Measurements from ENCODE around the gene FCN1. TPM values are rescaled to one million over a fixed set of nuclear protein-coding genes. Genes with fewer than 3 reads are reported as not detected.

Gene FCN1
- total and polyA plus RNA-seq, 3 experiments from 2014 or later = 1.6 to 2.3 TPM; not detected in 1

- Mint-ChIP-seq H3K9me3 (no peaks in the 10 kb centered on the region), H3K27ac (no peak overlapping the region), H3K4me1 (no peaks in the 10 kb centered on the region), H3K4me3 (no peak overlapping the region), H3K36me3 (no peaks in the 10 kb centered on the region), H3K27me3 (peaks cover 0 to 6% of the 10 kb centered on the region in 2 donors)
- ChIA-PET CTCF (no interaction called here), POLR2A (no interaction called here)
- Histone ChIP-seq H3K36me3 (ENCODE audit: insufficient read depth, low read length) (no peaks in the 10 kb centered on the region), H3K9me3 (ENCODE audit: low read length) (no peaks in the 10 kb centered on the region), H3K27ac (ENCODE audit: low read depth, low read length) (no peak overlapping the region), H3K4me3 (ENCODE audit: low read length) (no peak overlapping the region), H3K27me3 (ENCODE audit: insufficient read depth, low read length, poor library complexity, severe bottlenecking) (no peaks in the 10 kb centered on the region), H3K4me1 (ENCODE audit: insufficient read depth, low read length) (no peaks in the 10 kb centered on the region)
- no peak for DNase-seq
These were observed 37.8 kb downstream of the FCN1 start for GRCh38 chr9:134879664-134880483.

GRCh38 chr9:134877541-134877940 lies 40.2 kb downstream of the FCN1 start:
- Histone ChIP-seq H3K4me3 (ENCODE audit: low read length) (no peak overlapping the region), H3K27ac (ENCODE audit: low read depth, low read length) (no peak overlapping the region), H3K27me3 (ENCODE audit: insufficient read depth, low read length, poor library complexity, severe bottlenecking) (no peaks in the 10 kb centered on the region), H3K9me3 (ENCODE audit: low read length) (no peaks in the 10 kb centered on the region), H3K36me3 (ENCODE audit: insufficient read depth, low read length) (no peaks in the 10 kb centered on the region), H3K4me1 (ENCODE audit: insufficient read depth, low read length) (no peaks in the 10 kb centered on the region)
- Mint-ChIP-seq H3K27me3 (peaks cover 0 to 6% of the 10 kb centered on the region in 2 donors), H3K27ac (no peak overlapping the region), H3K4me1 (no peaks in the 10 kb centered on the region), H3K4me3 (no peak overlapping the region), H3K36me3 (no peaks in the 10 kb centered on the region), H3K9me3 (no peaks in the 10 kb centered on the region)
- no peak for DNase-seq
- CTCF ChIA-PET = no interaction called here
- POLR2A ChIA-PET = no interaction called here

- peaks cover 0 to 6% of the 10 kb centered on the region in 2 donors for H3K27me3 Mint-ChIP-seq
- no peak overlapping the region for H3K4me3 Mint-ChIP-seq
- no peaks in the 10 kb centered on the region for H3K4me1 Mint-ChIP-seq
- no peak for DNase-seq
- H3K27ac ChIP-seq (ENCODE audit: low read depth, low read length) = no peak overlapping the region
- H3K4me3 ChIP-seq (ENCODE audit: low read length) = no peak overlapping the region
- no peak overlapping the region for H3K27ac Mint-ChIP-seq
- ChIA-PET CTCF (no interaction called here), POLR2A (no interaction called here)
- no peaks in the 10 kb centered on the region for H3K27me3 ChIP-seq (ENCODE audit: insufficient read depth, low read length, poor library complexity, severe bottlenecking)
- H3K9me3 Mint-ChIP-seq = no peaks in the 10 kb centered on the region
- H3K36me3 ChIP-seq (ENCODE audit: insufficient read depth, low read length) = no peaks in the 10 kb centered on the region
- no peaks in the 10 kb centered on the region for H3K36me3 Mint-ChIP-seq
- H3K9me3 ChIP-seq (ENCODE audit: low read length) = no peaks in the 10 kb centered on the region
- no peaks in the 10 kb centered on the region for H3K4me1 ChIP-seq (ENCODE audit: insufficient read depth, low read length)
These were observed 42.3 kb downstream of the FCN1 start for GRCh38 chr9:134875371-134875770.

GRCh38 chr9:134872482-134873231 lies 45.1 kb downstream of the FCN1 start:
- POLR2A ChIA-PET = no interaction called here
- Histone ChIP-seq H3K9me3 (ENCODE audit: low read length) (no peaks in the 10 kb centered on the region), H3K4me3 (ENCODE audit: low read length) (no peak overlapping the region), H3K4me1 (ENCODE audit: insufficient read depth, low read length) (no peaks in the 10 kb centered on the region), H3K36me3 (ENCODE audit: insufficient read depth, low read length) (no peaks in the 10 kb centered on the region), H3K27me3 (ENCODE audit: insufficient read depth, low read length, poor library complexity, severe bottlenecking) (no peaks in the 10 kb centered on the region), H3K27ac (ENCODE audit: low read depth, low read length) (no peak overlapping the region)
- H3K27me3 Mint-ChIP-seq = no peaks in the 10 kb centered on the region
- CTCF ChIA-PET = no interaction called here
- DNase-seq = no peak
- no peaks in the 10 kb centered on the region for H3K9me3 Mint-ChIP-seq
- no peak overlapping the region for H3K27ac Mint-ChIP-seq
- no peaks in the 10 kb centered on the region for H3K36me3 Mint-ChIP-seq
- H3K4me1 Mint-ChIP-seq = no peaks in the 10 kb centered on the region
- H3K4me3 Mint-ChIP-seq = no peak overlapping the region

GRCh38 chr9:134871697-134872340 lies 45.9 kb downstream of the FCN1 start:
- H3K27me3 Mint-ChIP-seq = no peaks in the 10 kb centered on the region
- Histone ChIP-seq H3K36me3 (ENCODE audit: insufficient read depth, low read length) (no peaks in the 10 kb centered on the region), H3K9me3 (ENCODE audit: low read length) (no peaks in the 10 kb centered on the region), H3K27ac (ENCODE audit: low read depth, low read length) (no peak overlapping the region), H3K4me1 (ENCODE audit: insufficient read depth, low read length) (no peaks in the 10 kb centered on the region), H3K4me3 (ENCODE audit: low read length) (no peak overlapping the region), H3K27me3 (ENCODE audit: insufficient read depth, low read length, poor library complexity, severe bottlenecking) (no peaks in the 10 kb centered on the region)
- H3K4me1 Mint-ChIP-seq = no peaks in the 10 kb centered on the region
- no peaks in the 10 kb centered on the region for H3K9me3 Mint-ChIP-seq
- H3K36me3 Mint-ChIP-seq = no peaks in the 10 kb centered on the region
- no peak overlapping the region for H3K4me3 Mint-ChIP-seq
- ChIA-PET CTCF (no interaction called here), POLR2A (no interaction called here)
- no peak for DNase-seq
- no peak overlapping the region for H3K27ac Mint-ChIP-seq

GRCh38 chr9:134870746-134871662 lies 46.7 kb downstream of the FCN1 start:
- no peaks in the 10 kb centered on the region for H3K27me3 Mint-ChIP-seq
- no peak for DNase-seq
- H3K4me3 Mint-ChIP-seq = no peak overlapping the region
- ChIA-PET CTCF (no interaction called here), POLR2A (no interaction called here)
- Histone ChIP-seq H3K9me3 (ENCODE audit: low read length) (no peaks in the 10 kb centered on the region), H3K36me3 (ENCODE audit: insufficient read depth, low read length) (no peaks in the 10 kb centered on the region), H3K27ac (ENCODE audit: low read depth, low read length) (no peak overlapping the region), H3K4me3 (ENCODE audit: low read length) (no peak overlapping the region), H3K27me3 (ENCODE audit: insufficient read depth, low read length, poor library complexity, severe bottlenecking) (no peaks in the 10 kb centered on the region), H3K4me1 (ENCODE audit: insufficient read depth, low read length) (no peaks in the 10 kb centered on the region)
- H3K4me1 Mint-ChIP-seq = no peaks in the 10 kb centered on the region
- no peaks in the 10 kb centered on the region for H3K36me3 Mint-ChIP-seq
- no peaks in the 10 kb centered on the region for H3K9me3 Mint-ChIP-seq
- peak overlapping the region in 1 of 8 donors; percentile 43 for H3K27ac Mint-ChIP-seq

- Mint-ChIP-seq H3K27me3 (no peaks in the 10 kb centered on the region), H3K4me1 (no peaks in the 10 kb centered on the region), H3K36me3 (no peaks in the 10 kb centered on the region), H3K27ac (no peak overlapping the region), H3K9me3 (no peaks in the 10 kb centered on the region), H3K4me3 (no peak overlapping the region)
- Histone ChIP-seq H3K9me3 (ENCODE audit: low read length) (no peaks in the 10 kb centered on the region), H3K4me1 (ENCODE audit: insufficient read depth, low read length) (no peaks in the 10 kb centered on the region), H3K27ac (ENCODE audit: low read depth, low read length) (no peak overlapping the region), H3K4me3 (ENCODE audit: low read length) (no peak overlapping the region), H3K27me3 (ENCODE audit: insufficient read depth, low read length, poor library complexity, severe bottlenecking) (no peaks in the 10 kb centered on the region), H3K36me3 (ENCODE audit: insufficient read depth, low read length) (no peaks in the 10 kb centered on the region)
- no peak for DNase-seq
- POLR2A ChIA-PET = no interaction called here
- CTCF ChIA-PET = no interaction called here
These were observed 47.4 kb downstream of the FCN1 start for GRCh38 chr9:134870301-134870694.
